Endodermal cell (in vitro differentiated cells): Measurements from ENCODE around the gene SDC4. TPM values are rescaled to one million over a fixed set of nuclear protein-coding genes. Genes with fewer than 3 reads are reported as not detected.
A peak's percentile ranks its signal among the peaks of the same experiment; 100 is the strongest.

Experiments
- DNase-seq: peaks from one replicate; pipeline ENCODE4 v3.0.0-alpha.2; 2017
- H3K27ac ChIP-seq: 2 replicates; pipeline ENCODE4 v1.5.1; 2013; ENCODE audit warnings: mild to moderate bottlenecking, low read depth, low read length, moderate library complexity
- H3K27me3 ChIP-seq: 2 replicates; pipeline ENCODE4 v1.6.1; 2013; ENCODE audit warnings: mild to moderate bottlenecking, low read length, moderate library complexity; ENCODE audit not compliant: insufficient read depth, control insufficient read depth, poor library complexity, severe bottlenecking
- H3K36me3 ChIP-seq: 2 replicates; pipeline ENCODE4 v1.7.0; 2013; ENCODE audit warnings: mild to moderate bottlenecking, low read length, moderate library complexity; ENCODE audit not compliant: control insufficient read depth, insufficient read depth
- H3K4me1 ChIP-seq: one replicate; pipeline ENCODE4 v1.7.0; 2013; ENCODE audit warnings: low read length; ENCODE audit not compliant: control insufficient read depth, insufficient read depth
- H3K4me3 ChIP-seq: 2 replicates; pipeline ENCODE4 v1.5.1; 2013; ENCODE audit warnings: mild to moderate bottlenecking, low read length, moderate library complexity
- H3K9ac ChIP-seq: 2 replicates; pipeline ENCODE4 v1.6.1; 2013; ENCODE audit warnings: mild to moderate bottlenecking, low read length, moderate library complexity; ENCODE audit not compliant: poor library complexity, severe bottlenecking; ENCODE audit errors: extremely low read depth
- H3K9me3 ChIP-seq: 2 replicates; pipeline ENCODE4 v1.6.1; 2013; ENCODE audit warnings: mild to moderate bottlenecking, low read length, moderate library complexity; ENCODE audit not compliant: control insufficient read depth
- H3K27ac Mint-ChIP-seq: 2 replicates; pipeline ENCODE4 v1.8.0; 2020; ENCODE audit warnings: mixed read lengths
- H3K27me3 Mint-ChIP-seq: 2 replicates; pipeline ENCODE4 v1.8.0; 2021; ENCODE audit warnings: mild to moderate bottlenecking, mixed read lengths; ENCODE audit not compliant: insufficient read depth
- H3K36me3 Mint-ChIP-seq: 2 replicates; pipeline ENCODE4 v1.8.0; 2020; ENCODE audit warnings: low read depth, mixed read lengths
- H3K4me1 Mint-ChIP-seq: 2 replicates; pipeline ENCODE4 v1.8.0; 2020; ENCODE audit warnings: mixed read lengths
- H3K4me3 Mint-ChIP-seq: 2 replicates; pipeline ENCODE4 v1.8.0; 2020; ENCODE audit warnings: mild to moderate bottlenecking, moderate library complexity, mixed read lengths
- H3K9me3 Mint-ChIP-seq: 2 replicates; pipeline ENCODE4 v1.8.0; 2020; ENCODE audit warnings: mild to moderate bottlenecking, mixed read lengths
- WGBS, 2 experiments: methylation state at CpG; one replicate each; pipeline versions ENCODE4 v1.1.5 to v1.1.7; 2013; ENCODE audit warnings: missing lambda C conversion rate in 2 of 2, mixed read lengths in 1 of 2; ENCODE audit not compliant: insufficient coverage in 1 of 2, insufficient read length in 1 of 2; 5-methylcytosine and 5-hydroxymethylcytosine counted together
- total RNA-seq, 2 donors: library from RNA; stranded (reverse); fragmentation: NEBNext Ultra II Directional in 1 of 2; extraction: Animal tissue kit (Norgen Biotek cat#: 25700) in 1 of 2; gene quantifications; 2 replicates in 1 of 2; 3 replicates in 1 of 2; pipeline ENCODE4 v1.2.1, GENCODE V29; 2021
- TF ChIP-seq, protein P1 (sequence below): fragments of 200-600 bp; sonication (generic); conservative IDR thresholded peaks from 2 replicates; pipeline ENCODE4 v1.5.0; 2021; ENCODE audit warnings: antibody characterized with exemption, mild to moderate bottlenecking

The SDC4 gene
- total RNA-seq, 2 donors from 2014 or later: 78.0 to 118 TPM

- whole genome bisulfite sequencing, 2 experiments: 96% methylated on average over 3 of the region's 3 CpGs
- no peak overlapping the region for H3K27ac ChIP-seq
- no peaks in the 10 kb centered on the region for H3K9me3 Mint-ChIP-seq
- H3K4me1 ChIP-seq: no peaks in the 10 kb centered on the region
- H3K4me3 Mint-ChIP-seq: no peak overlapping the region
- DNase-seq: no peak
- H3K9me3 ChIP-seq: no peaks in the 10 kb centered on the region
- no peaks in the 10 kb centered on the region for H3K27me3 Mint-ChIP-seq
- H3K9ac ChIP-seq: no peak overlapping the region
- H3K36me3 ChIP-seq: peaks cover 80% of the 10 kb centered on the region
- H3K36me3 Mint-ChIP-seq: peaks cover 62% of the 10 kb centered on the region
- no peaks in the 10 kb centered on the region for H3K27me3 ChIP-seq
- H3K27ac Mint-ChIP-seq: no peak overlapping the region
- peaks cover under 1% of the 10 kb centered on the region for H3K4me1 Mint-ChIP-seq
- TF ChIP-seq, protein P1, sequence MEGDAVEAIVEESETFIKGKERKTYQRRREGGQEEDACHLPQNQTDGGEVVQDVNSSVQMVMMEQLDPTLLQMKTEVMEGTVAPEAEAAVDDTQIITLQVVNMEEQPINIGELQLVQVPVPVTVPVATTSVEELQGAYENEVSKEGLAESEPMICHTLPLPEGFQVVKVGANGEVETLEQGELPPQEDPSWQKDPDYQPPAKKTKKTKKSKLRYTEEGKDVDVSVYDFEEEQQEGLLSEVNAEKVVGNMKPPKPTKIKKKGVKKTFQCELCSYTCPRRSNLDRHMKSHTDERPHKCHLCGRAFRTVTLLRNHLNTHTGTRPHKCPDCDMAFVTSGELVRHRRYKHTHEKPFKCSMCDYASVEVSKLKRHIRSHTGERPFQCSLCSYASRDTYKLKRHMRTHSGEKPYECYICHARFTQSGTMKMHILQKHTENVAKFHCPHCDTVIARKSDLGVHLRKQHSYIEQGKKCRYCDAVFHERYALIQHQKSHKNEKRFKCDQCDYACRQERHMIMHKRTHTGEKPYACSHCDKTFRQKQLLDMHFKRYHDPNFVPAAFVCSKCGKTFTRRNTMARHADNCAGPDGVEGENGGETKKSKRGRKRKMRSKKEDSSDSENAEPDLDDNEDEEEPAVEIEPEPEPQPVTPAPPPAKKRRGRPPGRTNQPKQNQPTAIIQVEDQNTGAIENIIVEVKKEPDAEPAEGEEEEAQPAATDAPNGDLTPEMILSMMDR: no peak
- H3K4me3 ChIP-seq: no peak overlapping the region
These were observed 17.7 kb downstream of the SDC4 start for GRCh38 chr20:45330476-45330875.

DNA sequence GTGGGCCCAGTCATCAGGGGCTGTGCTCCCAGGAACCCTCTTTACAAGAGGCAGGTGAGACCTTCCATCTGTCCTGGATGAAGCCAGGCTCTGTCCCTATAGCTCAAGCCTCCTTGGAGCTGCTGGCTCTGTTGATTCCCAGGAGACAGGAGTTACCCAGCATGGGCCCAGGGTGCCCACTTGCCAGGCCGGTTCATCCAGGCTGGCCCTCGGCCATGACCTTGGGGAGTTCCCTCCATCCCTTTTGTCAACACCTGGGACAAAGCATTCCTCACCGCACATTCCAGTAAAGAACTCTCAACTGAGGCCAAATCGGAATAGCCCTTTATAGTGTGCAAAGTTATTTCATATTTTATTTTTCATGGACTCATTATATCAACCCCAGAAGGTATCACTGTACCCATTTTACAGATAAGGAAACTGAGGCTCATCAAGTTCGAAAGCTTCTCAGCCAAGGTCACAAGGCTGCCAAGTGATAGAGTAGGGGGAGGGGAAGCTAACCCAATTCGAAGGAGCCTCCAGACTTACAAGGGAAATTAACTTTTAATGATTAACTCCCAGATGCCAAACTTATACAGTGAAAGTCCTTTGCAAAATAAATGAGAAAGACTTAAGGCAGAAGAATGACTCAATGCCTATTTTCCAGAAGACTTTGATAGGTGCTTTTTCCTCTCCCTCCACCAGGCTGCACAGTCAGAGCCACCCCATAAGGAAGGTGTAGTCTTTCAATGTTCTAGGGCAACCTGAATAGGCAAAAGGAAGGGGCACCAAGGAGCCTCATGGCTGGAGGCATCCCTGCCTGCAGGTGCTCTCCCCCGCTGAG lies 18.5 kb downstream of the SDC4 start:
- peaks cover 55% of the 10 kb centered on the region for H3K36me3 Mint-ChIP-seq
- TF ChIP-seq, protein P1: peak; percentile 41

GRCh38 chr20:45328451-45328850 lies 19.8 kb downstream of the SDC4 start:
- 87 to 93% methylated on average over 4 of the region's 4 CpGs for WGBS, 2 experiments
- H3K36me3 ChIP-seq: peaks cover 73% of the 10 kb centered on the region
- TF ChIP-seq, protein P1: no peak

More for the DNA sequence above, 18.5 kb downstream of the SDC4 start:
- H3K4me1 ChIP-seq: no peaks in the 10 kb centered on the region
- no peak overlapping the region for H3K27ac ChIP-seq
- WGBS, 2 experiments: 82 to 93% methylated on average over 1 to 7 of the region's 7 CpGs
- H3K9ac ChIP-seq: no peak overlapping the region
- no peaks in the 10 kb centered on the region for H3K27me3 ChIP-seq
- no peaks in the 10 kb centered on the region for H3K9me3 ChIP-seq
- DNase-seq: no peak
- Mint-ChIP-seq H3K27me3 (no peaks in the 10 kb centered on the region), H3K4me1 (peaks cover 3% of the 10 kb centered on the region), H3K27ac (no peak overlapping the region), H3K4me3 (no peak overlapping the region), H3K9me3 (no peaks in the 10 kb centered on the region)
- peaks cover 78% of the 10 kb centered on the region for H3K36me3 ChIP-seq
- H3K4me3 ChIP-seq: no peak overlapping the region

More at GRCh38 chr20:45328451-45328850, 19.8 kb downstream of the SDC4 start:
- peaks cover 3% of the 10 kb centered on the region for H3K4me1 Mint-ChIP-seq
- Histone ChIP-seq H3K27ac (no peak overlapping the region), H3K4me1 (no peaks in the 10 kb centered on the region), H3K9me3 (no peaks in the 10 kb centered on the region), H3K9ac (no peak overlapping the region), H3K27me3 (no peaks in the 10 kb centered on the region), H3K4me3 (no peak overlapping the region)
- DNase-seq: no peak
- no peaks in the 10 kb centered on the region for H3K9me3 Mint-ChIP-seq
- H3K36me3 Mint-ChIP-seq: peaks cover 52% of the 10 kb centered on the region
- no peak overlapping the region for H3K27ac Mint-ChIP-seq
- no peaks in the 10 kb centered on the region for H3K27me3 Mint-ChIP-seq
- no peak overlapping the region for H3K4me3 Mint-ChIP-seq
